Uterus (tissue), 2 donors: ENCODE measurements around the gene ANXA11.
"Not testable (repeated sequence)": the region's sequence is repeated elsewhere in the genome, so short reads cannot be mapped to it uniquely, and the experiment has no call there.

Experiments used
- CTCF ChIP-seq, 4 experiments: fragments of 200-600 bp in 2 of 4; fragments of 450-650 bp in 2 of 4; sonication (generic) in 2 of 4; IDR thresholded peaks; one replicate each; pipeline ENCODE4 v1.5.1; 2016 to 2019; ENCODE audit warnings: antibody characterized with exemption in 4 of 4, mild to moderate bottlenecking in 2 of 4, moderate library complexity in 1 of 4
- POLR2A ChIP-seq, 2 donors: fragments of 450-650 bp; IDR thresholded peaks; one replicate each; pipeline ENCODE4 v1.6.1; 2016; ENCODE audit warnings: antibody characterized with exemption in 2 of 2, mild to moderate bottlenecking in 1 of 2, moderate library complexity in 1 of 2

- TF ChIP-seq CTCF, POLR2A (IDR thresholded peaks at IDR 0.05): not testable (repeated sequence)
Observed at GRCh38 chr10:80226723-80227122, 21.4 kb upstream of the ANXA11 start.
